ENCODE data around the gene KCND3. TPM values are rescaled to one million over a fixed set of nuclear protein-coding genes. Genes with fewer than 3 reads are reported as not detected.

Gene KCND3
- polyA plus RNA-seq (2012; ENCODE audit: insufficient read length, low read depth) = not detected

- TF ChIP-seq TAF1 (IDR thresholded peaks at IDR 0.05; ENCODE audit: borderline replicate concordance, insufficient read depth, low read length) (no peak), REST (IDR thresholded peaks at IDR 0.05; ENCODE audit: insufficient read depth in 1 of 2, low read depth in 2 of 2, low read length in 2 of 2) (no peak), POLR2AphosphoS5 (IDR thresholded peaks at IDR 0.05; ENCODE audit: low read depth, low read length) (no peak), SIN3A (IDR thresholded peaks at IDR 0.05; ENCODE audit: borderline replicate concordance, insufficient read depth, low read length) (no peak), FOXP2 (optimal IDR thresholded peaks at IDR 0.05; ENCODE audit: borderline replicate concordance, extremely low read depth, extremely low read length, insufficient read depth) (no peak)
Observed at GRCh38 chr1:111989531-111990025, at the start of gene KCND3. Gene KCND3, minus strand, starts transcription at chr1:111989668.

- no peak for TF ChIP-seq POLR2AphosphoS5 (IDR thresholded peaks at IDR 0.05; ENCODE audit: low read depth, low read length)
Observed at GRCh38 chr1:112034277-112034676, 44.8 kb upstream of the KCND3 start.

- no peak for TF ChIP-seq REST (IDR thresholded peaks at IDR 0.05; ENCODE audit: insufficient read depth in 1 of 2, low read depth in 2 of 2, low read length in 2 of 2)
- TF ChIP-seq TAF1 (IDR thresholded peaks at IDR 0.05; ENCODE audit: borderline replicate concordance, insufficient read depth, low read length) = no peak
- no peak for TF ChIP-seq SIN3A (IDR thresholded peaks at IDR 0.05; ENCODE audit: borderline replicate concordance, insufficient read depth, low read length)
- TF ChIP-seq FOXP2 (optimal IDR thresholded peaks at IDR 0.05; ENCODE audit: borderline replicate concordance, extremely low read depth, extremely low read length, insufficient read depth) = no peak
- TF ChIP-seq POLR2AphosphoS5 (IDR thresholded peaks at IDR 0.05; ENCODE audit: low read depth, low read length) = no peak
Observed at GRCh38 chr1:112033439-112034120, 44.1 kb upstream of the KCND3 start.

GRCh38 chr1:112030157-112030556 lies 40.7 kb upstream of the KCND3 start:
- no peak for TF ChIP-seq TAF1 (IDR thresholded peaks at IDR 0.05; ENCODE audit: borderline replicate concordance, insufficient read depth, low read length)
- TF ChIP-seq POLR2AphosphoS5 (IDR thresholded peaks at IDR 0.05; ENCODE audit: low read depth, low read length) = no peak
- TF ChIP-seq REST (IDR thresholded peaks at IDR 0.05; ENCODE audit: insufficient read depth in 1 of 2, low read depth in 2 of 2, low read length in 2 of 2) = no peak
- no peak for TF ChIP-seq FOXP2 (optimal IDR thresholded peaks at IDR 0.05; ENCODE audit: borderline replicate concordance, extremely low read depth, extremely low read length, insufficient read depth)
- TF ChIP-seq SIN3A (IDR thresholded peaks at IDR 0.05; ENCODE audit: borderline replicate concordance, insufficient read depth, low read length) = no peak

GRCh38 chr1:112027696-112028095 lies 38.2 kb upstream of the KCND3 start:
- TF ChIP-seq TAF1 (IDR thresholded peaks at IDR 0.05; ENCODE audit: borderline replicate concordance, insufficient read depth, low read length) = no peak

- no peak for TF ChIP-seq REST (IDR thresholded peaks at IDR 0.05; ENCODE audit: insufficient read depth in 1 of 2, low read depth in 2 of 2, low read length in 2 of 2)
Observed at GRCh38 chr1:112026501-112026900, 37.0 kb upstream of the KCND3 start.

Data from PFSK-1 (cell line).